Omental fat pad (tissue), 4 donors: ENCODE results near the gene RAC2. TPM values are rescaled to one million over a fixed set of nuclear protein-coding genes. Genes with fewer than 3 reads are reported as not detected.

ENCODE experiments used
- ATAC-seq: fragments of 150-250 bp; one replicate; pipeline ENCODE4 v1.9.1; 2016; ENCODE audit warnings: mild to moderate bottlenecking, moderate library complexity; ENCODE audit not compliant: low FRiP score
- DNase-seq: peaks from one replicate; pipeline ENCODE4 v3.0.0-alpha.2; 2019; ENCODE audit warnings: low spot score
- total RNA-seq, 4 donors: library from RNA; depleted of rRNA; stranded (reverse); fragments of >200 nt; gene quantifications; one replicate each; pipeline ENCODE4 v1.1.0, GENCODE V29; 2016
- TF ChIP-seq, protein P1 (sequence below), 3 donors: fragments of 450-650 bp; IDR thresholded peaks; one replicate each; pipeline ENCODE4 v1.5.1; 2016 to 2017; ENCODE audit warnings: antibody characterized with exemption in 3 of 3, mild to moderate bottlenecking in 3 of 3, moderate library complexity in 2 of 3

The RAC2 gene
- total RNA-seq, 4 donors from 2014 or later, result 11.0 to 51.6 (median 20.0) TPM

DNA sequence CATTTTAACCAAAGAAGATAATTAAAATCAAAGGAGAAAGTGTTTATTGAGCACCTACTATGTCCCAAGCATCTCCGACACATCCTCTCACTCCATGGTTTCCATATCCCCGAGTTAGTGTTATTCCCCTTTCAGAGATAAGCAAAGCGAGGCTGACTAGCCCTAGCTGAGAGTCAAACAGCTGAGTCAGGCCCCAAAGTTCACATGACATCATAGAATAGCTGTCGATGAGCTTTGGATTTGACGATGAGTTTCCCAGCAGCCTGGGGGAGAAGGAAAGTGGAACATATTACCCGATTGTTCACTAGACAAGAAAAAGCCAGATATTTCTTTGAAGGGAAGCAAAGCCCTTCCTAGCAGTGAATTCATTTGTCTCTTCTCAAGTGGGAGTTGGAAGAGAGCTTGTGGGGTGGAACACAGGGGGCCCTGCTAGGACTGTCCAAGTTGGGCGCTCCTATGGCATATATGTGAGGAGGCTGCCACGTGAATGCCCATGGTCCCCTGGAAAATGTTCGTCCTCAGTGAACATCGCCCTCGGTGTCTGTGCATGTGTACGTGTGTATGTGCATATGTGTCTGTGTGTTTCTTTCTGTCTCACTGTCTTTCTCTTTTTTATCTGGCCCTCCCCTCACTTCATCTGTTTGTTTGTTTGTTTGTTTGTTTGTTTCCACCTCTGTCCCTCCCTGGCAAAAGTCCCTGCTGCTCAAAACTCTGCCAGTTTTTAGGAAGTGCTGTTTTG is 37.7 kb upstream of the RAC2 start:
- ATAC-seq (no peak), DNase-seq (no peak)
- TF ChIP-seq, protein P1, sequence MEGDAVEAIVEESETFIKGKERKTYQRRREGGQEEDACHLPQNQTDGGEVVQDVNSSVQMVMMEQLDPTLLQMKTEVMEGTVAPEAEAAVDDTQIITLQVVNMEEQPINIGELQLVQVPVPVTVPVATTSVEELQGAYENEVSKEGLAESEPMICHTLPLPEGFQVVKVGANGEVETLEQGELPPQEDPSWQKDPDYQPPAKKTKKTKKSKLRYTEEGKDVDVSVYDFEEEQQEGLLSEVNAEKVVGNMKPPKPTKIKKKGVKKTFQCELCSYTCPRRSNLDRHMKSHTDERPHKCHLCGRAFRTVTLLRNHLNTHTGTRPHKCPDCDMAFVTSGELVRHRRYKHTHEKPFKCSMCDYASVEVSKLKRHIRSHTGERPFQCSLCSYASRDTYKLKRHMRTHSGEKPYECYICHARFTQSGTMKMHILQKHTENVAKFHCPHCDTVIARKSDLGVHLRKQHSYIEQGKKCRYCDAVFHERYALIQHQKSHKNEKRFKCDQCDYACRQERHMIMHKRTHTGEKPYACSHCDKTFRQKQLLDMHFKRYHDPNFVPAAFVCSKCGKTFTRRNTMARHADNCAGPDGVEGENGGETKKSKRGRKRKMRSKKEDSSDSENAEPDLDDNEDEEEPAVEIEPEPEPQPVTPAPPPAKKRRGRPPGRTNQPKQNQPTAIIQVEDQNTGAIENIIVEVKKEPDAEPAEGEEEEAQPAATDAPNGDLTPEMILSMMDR (IDR thresholded peaks at IDR 0.05), result no peak

GRCh38 chr22:37281195-37281594 is 37.1 kb upstream of the RAC2 start:
- DNase-seq (no peak), ATAC-seq (no peak)
- TF ChIP-seq, protein P1 (IDR thresholded peaks at IDR 0.05), result no peak

- ATAC-seq, result no peak
- TF ChIP-seq, protein P1 (IDR thresholded peaks at IDR 0.05), result no peak
- DNase-seq, result no peak
Measured at GRCh38 chr22:37280718-37281117, 36.6 kb upstream of the RAC2 start.

GRCh38 chr22:37279331-37280181 is 35.5 kb upstream of the RAC2 start:
- no peak for DNase-seq
- TF ChIP-seq, protein P1 (IDR thresholded peaks at IDR 0.05), result no peak
- no peak for ATAC-seq

DNA sequence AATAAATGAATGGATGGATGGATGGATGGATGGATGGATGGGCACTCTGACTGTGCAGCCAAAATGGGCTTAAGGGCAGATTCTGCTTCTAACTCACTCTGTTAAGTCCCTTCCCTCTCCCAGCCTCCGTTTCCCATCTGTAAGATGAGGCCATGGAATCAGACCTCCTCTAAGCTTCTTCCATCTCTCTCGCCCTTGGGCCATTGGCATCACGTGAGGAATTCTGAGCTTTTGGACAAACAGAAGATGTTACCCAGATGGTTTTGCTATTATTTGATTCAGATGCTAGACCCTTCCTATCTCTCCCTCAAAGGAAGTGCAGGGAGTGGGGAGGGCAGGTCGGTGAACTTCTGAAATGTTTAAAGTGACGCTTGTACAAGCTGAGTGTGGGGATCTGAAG is 34.2 kb upstream of the RAC2 start:
- ATAC-seq (no peak), DNase-seq (no peak)
- TF ChIP-seq, protein P1 (IDR thresholded peaks at IDR 0.05), result no peak

- TF ChIP-seq, protein P1 (IDR thresholded peaks at IDR 0.05), result no peak
- ATAC-seq, result no peak
- no peak for DNase-seq
Measured at GRCh38 chr22:37277384-37277783, 33.3 kb upstream of the RAC2 start.
